Activated CD8-positive, alpha-beta T cell treated with anti-CD3 and anti-CD28 coated beads for 36 hours (primary cell): ENCODE data around the gene SSTR3. TPM values are rescaled to one million over a fixed set of nuclear protein-coding genes. Genes with fewer than 3 reads are reported as not detected.

Experiments
- ATAC-seq: fragments of 200-7000 bp; cut with Tn5 transposase; one replicate; pipeline ENCODE4 v1.10.0; 2021; ENCODE audit warnings: mild to moderate bottlenecking, moderate library complexity
- CTCF ChIA-PET: fragments of 350-600 bp; sonication (Branson Sonifier 250); formaldehyde crosslinking; loops from one replicate; lab custom pipeline; 2021; ENCODE audit warnings: antibody characterized with exemption; lab: Charles Lee
- POLR2A ChIA-PET: fragments of 350-600 bp; sonication (Branson Sonifier 250); formaldehyde crosslinking; loops from one replicate; lab custom pipeline; 2021; ENCODE audit warnings: antibody characterized with exemption; lab: Charles Lee
- DNase-seq: peaks from one replicate; pipeline ENCODE4 v3.0.0-alpha.2; 2020
- H3K27ac Mint-ChIP-seq: one replicate; pipeline ENCODE4 v1.8.0; 2021; ENCODE audit warnings: mild to moderate bottlenecking, mixed read lengths
- H3K27me3 Mint-ChIP-seq: one replicate; pipeline ENCODE4 v1.8.0; 2021; ENCODE audit warnings: mixed read lengths
- H3K36me3 Mint-ChIP-seq: one replicate; pipeline ENCODE4 v1.8.0; 2021; ENCODE audit warnings: low read depth, mixed read lengths
- H3K4me1 Mint-ChIP-seq: one replicate; pipeline ENCODE4 v1.8.0; 2021; ENCODE audit warnings: low read depth, mixed read lengths
- H3K4me3 Mint-ChIP-seq: one replicate; pipeline ENCODE4 v1.8.0; 2021; ENCODE audit warnings: mild to moderate bottlenecking, moderate library complexity, mixed read lengths
- H3K9me3 Mint-ChIP-seq: one replicate; pipeline ENCODE4 v1.8.0; 2021; ENCODE audit warnings: mixed read lengths
- intact Hi-C: fragments of 100-400 bp; cut with micrococcal nuclease; formaldehyde crosslinking; loops from one replicate; pipeline ENCODE4 v1.10.0; 2022
- total RNA-seq, 2 experiments: library from RNA; stranded (reverse); gene quantifications; one replicate each; pipeline ENCODE4 v1.2.3, GENCODE V29; 2021
- TF ChIP-seq, protein P1 (sequence below): fragments of 200-600 bp; IDR thresholded peaks from one replicate; pipeline ENCODE4 v1.8.0; 2022; ENCODE audit warnings: antibody characterized with exemption, mild to moderate bottlenecking

The SSTR3 gene
- total RNA-seq, 2 experiments from 2014 or later, result 7.9 to 8.5 TPM

DNA sequence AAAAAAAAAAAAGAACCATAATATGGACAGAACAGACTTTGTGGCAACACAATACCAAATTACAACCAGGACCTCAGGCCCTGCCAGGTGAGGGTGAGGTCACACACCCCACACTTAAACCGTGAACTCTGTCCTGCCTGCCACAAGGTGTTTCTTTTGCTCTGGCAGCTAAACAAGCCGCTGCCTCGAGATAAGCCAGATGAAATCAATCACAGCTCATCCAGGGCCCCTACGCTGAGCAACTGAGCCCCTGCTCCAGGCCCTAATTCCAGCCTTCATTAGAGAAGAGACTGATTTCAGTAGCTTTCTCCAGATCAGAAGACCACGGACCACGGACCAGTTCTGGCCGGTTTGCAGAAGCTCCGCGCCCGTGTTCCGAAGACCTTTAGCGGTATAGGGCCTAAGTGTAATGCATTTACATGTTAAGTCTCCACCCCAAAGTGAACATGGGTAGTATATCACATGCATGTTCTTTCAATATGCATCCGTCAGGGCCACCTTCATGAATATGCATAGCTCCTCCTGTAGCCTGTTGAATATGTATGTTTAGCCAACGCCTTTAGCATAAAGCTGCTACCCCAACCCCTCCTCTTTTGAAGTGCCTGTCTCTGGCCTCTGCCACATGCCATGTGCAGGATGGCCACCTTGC, 46.6 kb upstream of the SSTR3 start:
- no peak overlapping the region for H3K27ac Mint-ChIP-seq
- no peak overlapping the region for H3K4me3 Mint-ChIP-seq
- ATAC-seq (no peak), DNase-seq (no peak)
- peaks cover 3% of the 10 kb centered on the region for H3K9me3 Mint-ChIP-seq
- peaks cover 44% of the 10 kb centered on the region for H3K4me1 Mint-ChIP-seq
- ChIA-PET POLR2A (interaction anchor here (0.8 to 3.3 kb wide), 5 partner anchors 14 to 191 kb away, joined by 3 to 20 read pairs (median 6); partner anchors contain the start of gene RAC2), CTCF (interaction anchor here (0.6 to 5.9 kb wide), 23 partner anchors 8 to 214 kb away, joined by 3 to 154 read pairs (median 14); partner anchors contain the start of genes CYTH4 and RAC2)
- intact Hi-C loops, result no loop called here
- no peaks in the 10 kb centered on the region for H3K36me3 Mint-ChIP-seq
- no peaks in the 10 kb centered on the region for H3K27me3 Mint-ChIP-seq
- TF ChIP-seq, protein P1, sequence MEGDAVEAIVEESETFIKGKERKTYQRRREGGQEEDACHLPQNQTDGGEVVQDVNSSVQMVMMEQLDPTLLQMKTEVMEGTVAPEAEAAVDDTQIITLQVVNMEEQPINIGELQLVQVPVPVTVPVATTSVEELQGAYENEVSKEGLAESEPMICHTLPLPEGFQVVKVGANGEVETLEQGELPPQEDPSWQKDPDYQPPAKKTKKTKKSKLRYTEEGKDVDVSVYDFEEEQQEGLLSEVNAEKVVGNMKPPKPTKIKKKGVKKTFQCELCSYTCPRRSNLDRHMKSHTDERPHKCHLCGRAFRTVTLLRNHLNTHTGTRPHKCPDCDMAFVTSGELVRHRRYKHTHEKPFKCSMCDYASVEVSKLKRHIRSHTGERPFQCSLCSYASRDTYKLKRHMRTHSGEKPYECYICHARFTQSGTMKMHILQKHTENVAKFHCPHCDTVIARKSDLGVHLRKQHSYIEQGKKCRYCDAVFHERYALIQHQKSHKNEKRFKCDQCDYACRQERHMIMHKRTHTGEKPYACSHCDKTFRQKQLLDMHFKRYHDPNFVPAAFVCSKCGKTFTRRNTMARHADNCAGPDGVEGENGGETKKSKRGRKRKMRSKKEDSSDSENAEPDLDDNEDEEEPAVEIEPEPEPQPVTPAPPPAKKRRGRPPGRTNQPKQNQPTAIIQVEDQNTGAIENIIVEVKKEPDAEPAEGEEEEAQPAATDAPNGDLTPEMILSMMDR, result no peak

DNA sequence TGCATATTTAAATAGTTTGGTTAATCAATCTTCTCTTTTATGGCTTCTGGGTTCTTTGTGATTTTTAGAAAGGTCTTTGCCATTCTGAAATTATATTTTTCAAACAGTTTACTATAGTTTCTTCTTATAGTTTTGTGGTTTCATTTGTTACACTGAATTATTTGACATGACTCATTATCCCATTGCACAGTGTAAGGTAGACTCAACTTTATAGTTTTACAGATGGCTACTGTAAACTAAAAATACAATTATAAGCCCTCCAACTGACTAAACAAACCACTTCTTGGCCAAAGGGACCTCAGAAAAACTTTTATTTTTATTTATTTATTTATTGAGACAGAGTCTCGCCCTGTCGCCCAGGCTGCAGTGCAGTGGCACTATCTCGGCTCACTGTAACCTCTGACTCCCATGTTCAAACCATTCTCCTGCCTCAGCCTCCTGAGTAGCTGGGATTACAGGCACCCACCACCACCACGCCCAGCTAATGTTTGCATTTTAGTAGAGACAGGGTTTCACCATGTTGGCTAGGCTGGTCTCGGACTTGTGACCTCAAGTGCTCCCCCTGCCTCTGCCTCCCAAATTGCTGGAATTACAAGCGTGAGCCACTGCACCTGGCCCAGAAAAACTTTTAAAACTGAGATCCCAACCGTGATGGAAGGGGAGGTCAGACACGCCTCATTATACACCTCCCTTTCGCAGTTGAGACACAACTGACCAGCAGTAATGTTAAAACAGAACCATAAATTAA, 45.9 kb upstream of the SSTR3 start:
- Mint-ChIP-seq H3K36me3 (no peaks in the 10 kb centered on the region), H3K27me3 (no peaks in the 10 kb centered on the region), H3K9me3 (no peaks in the 10 kb centered on the region), H3K27ac (no peak overlapping the region), H3K4me3 (no peak overlapping the region), H3K4me1 (peaks cover 44% of the 10 kb centered on the region)
- POLR2A ChIA-PET, result interaction anchor here (0.9 to 3.3 kb wide), 2 partner anchors 13 to 190 kb away, joined by 3 to 20 read pairs; partner anchors contain the start of gene RAC2
- ATAC-seq (no peak), DNase-seq (no peak)
- CTCF ChIA-PET, result interaction anchor here (1.0 to 5.9 kb wide), 8 partner anchors 7 to 199 kb away, joined by 3 to 154 read pairs (median 40); partner anchors contain the start of genes CYTH4 and RAC2
- intact Hi-C loops, result no loop called here
- TF ChIP-seq, protein P1, result no peak

DNA sequence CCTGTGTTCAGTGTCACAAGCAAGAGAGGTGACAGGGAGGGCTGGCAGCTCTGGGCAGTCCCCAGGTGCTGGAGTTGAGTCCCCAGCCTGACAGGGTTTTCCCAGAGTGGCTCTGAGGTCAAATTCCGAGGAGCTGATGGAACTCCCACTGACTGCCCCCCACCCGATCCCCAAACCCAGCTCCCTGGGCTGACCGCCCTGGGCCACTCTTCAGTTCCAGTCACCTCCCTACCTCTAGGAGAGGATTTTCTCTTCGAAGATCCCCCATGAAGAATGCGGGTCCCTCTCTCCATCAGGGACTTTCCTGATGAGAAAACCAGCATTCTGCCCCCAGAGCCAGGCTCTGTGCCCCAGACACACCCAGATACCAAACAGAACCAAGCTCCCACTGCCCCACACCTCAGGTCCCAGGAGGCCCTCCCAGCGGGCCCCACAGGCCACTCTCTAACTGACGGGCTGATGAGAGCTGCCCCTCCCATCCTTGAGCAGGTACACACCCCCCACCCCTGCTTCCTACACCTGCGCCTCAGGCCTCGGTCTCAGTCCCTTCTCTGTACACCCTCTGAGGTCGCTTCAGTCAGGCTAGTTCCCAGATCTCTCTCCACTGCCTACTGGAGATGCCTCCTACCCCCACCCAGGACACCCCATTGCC, 43.9 kb upstream of the SSTR3 start:
- ATAC-seq (no peak), DNase-seq (no peak)
- no peak overlapping the region for H3K4me3 Mint-ChIP-seq
- peaks cover 47% of the 10 kb centered on the region for H3K4me1 Mint-ChIP-seq
- intact Hi-C loops, result no loop called here
- TF ChIP-seq, protein P1, result no peak
- no peaks in the 10 kb centered on the region for H3K27me3 Mint-ChIP-seq
- H3K27ac Mint-ChIP-seq, result no peak overlapping the region
- no peaks in the 10 kb centered on the region for H3K36me3 Mint-ChIP-seq
- ChIA-PET POLR2A (interaction anchor here (0.7 to 3.7 kb wide), 3 partner anchors 9 to 202 kb away, joined by 3 to 17 read pairs (median 3); partner anchors contain the start of gene RAC2), CTCF (interaction anchor here (1.0 to 1.5 kb wide), 3 partner anchors 10 to 202 kb away, joined by 3 read pairs; no protein-coding TSS in a partner anchor)
- H3K9me3 Mint-ChIP-seq, result no peaks in the 10 kb centered on the region

DNA sequence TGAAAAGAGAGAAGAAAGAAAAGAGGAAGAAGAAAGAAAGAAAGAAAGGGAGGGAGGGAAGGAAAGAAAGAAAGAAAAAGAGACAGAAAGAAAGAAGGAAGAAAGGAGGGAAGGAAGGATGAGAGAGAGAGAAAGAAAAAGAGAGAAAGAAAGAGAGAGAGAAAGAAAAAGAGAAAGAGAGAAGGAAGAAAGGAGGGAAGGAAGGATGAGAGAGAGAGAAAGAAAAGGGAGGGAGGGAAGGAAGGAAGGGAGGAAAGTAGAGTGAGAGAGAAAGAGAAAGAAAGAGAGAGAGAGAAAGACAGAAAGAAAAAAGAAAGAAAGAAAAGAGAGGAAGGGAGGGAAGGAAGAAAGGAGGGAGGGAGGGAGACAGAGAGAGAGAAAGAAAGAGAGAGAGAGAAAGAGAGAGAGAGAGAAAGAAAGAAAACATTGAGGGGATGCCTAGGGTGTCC, 43.3 kb upstream of the SSTR3 start:
- no peak for DNase-seq
- POLR2A ChIA-PET, result interaction anchor here (1.4 to 3.7 kb wide), 2 partner anchors 10 to 11 kb away, joined by 3 to 17 read pairs; partner anchors contain the start of gene RAC2
- Mint-ChIP-seq H3K27ac (peak overlapping the region; percentile 55), H3K4me3 (no peak overlapping the region), H3K4me1 (peaks cover 41% of the 10 kb centered on the region), H3K9me3 (no peaks in the 10 kb centered on the region), H3K27me3 (no peaks in the 10 kb centered on the region), H3K36me3 (no peaks in the 10 kb centered on the region)
- no peak for ATAC-seq
- intact Hi-C loops, result no loop called here
- CTCF ChIA-PET, result interaction anchor here (1.0 to 1.5 kb wide), 2 partner anchors 11 to 17 kb away, joined by 3 read pairs; no protein-coding TSS in a partner anchor
- TF ChIP-seq, protein P1, result peak; percentile 21
